CD4-positive, alpha-beta T cell (primary cell): Measurements from ENCODE around the gene COLQ. TPM values are rescaled to one million over a fixed set of nuclear protein-coding genes. Genes with fewer than 3 reads are reported as not detected.
A peak's percentile ranks its signal among the peaks of the same experiment; 100 is the strongest.

Experiments used
- ATAC-seq: fragments of 200-7000 bp; cut with Tn5 transposase; one replicate; pipeline ENCODE4 v1.10.0; 2022; ENCODE audit warnings: mild to moderate bottlenecking; ENCODE audit not compliant: poor library complexity
- CTCF ChIA-PET: fragments of 350-600 bp; sonication (Branson Sonifier 250); formaldehyde crosslinking; loops from one replicate; lab custom pipeline; 2021; ENCODE audit warnings: antibody characterized with exemption, inconsistent platforms; lab: Charles Lee
- POLR2A ChIA-PET: fragments of 350-600 bp; sonication (Branson Sonifier 250); formaldehyde crosslinking; loops from one replicate; lab custom pipeline; 2021; ENCODE audit warnings: antibody characterized with exemption, inconsistent platforms; lab: Charles Lee
- DNase-seq, 14 experiments: peaks; one replicate each; pipeline ENCODE4 v3.0.0-alpha.2; 2013 to 2020; ENCODE audit warnings: mixed read lengths in 2 of 14
- H3K27ac ChIP-seq, 2 donors: one replicate each; pipeline versions ENCODE4 v1.5.1 to v1.7.0; 2013; ENCODE audit warnings: low read length in 2 of 2, low read depth in 1 of 2, mild to moderate bottlenecking in 1 of 2
- H3K27me3 ChIP-seq, 2 experiments: 1 replicate in 1 of 2; 2 replicates in 1 of 2; pipeline versions ENCODE4 v1.6.1 to v1.7.0; 2013; ENCODE audit warnings: low read length in 2 of 2, control low read depth in 1 of 2, mild to moderate bottlenecking in 1 of 2, moderate library complexity in 1 of 2; ENCODE audit not compliant: insufficient read depth in 2 of 2, control insufficient read depth in 1 of 2
- H3K36me3 ChIP-seq: one replicate; pipeline ENCODE4 v1.6.1; 2013; ENCODE audit warnings: low read length, control low read depth; ENCODE audit not compliant: insufficient read depth
- H3K4me1 ChIP-seq: one replicate; pipeline ENCODE4 v1.6.1; 2013; ENCODE audit warnings: low read length, control low read depth; ENCODE audit not compliant: insufficient read depth
- H3K4me3 ChIP-seq: one replicate; pipeline ENCODE4 v1.5.1; 2013; ENCODE audit warnings: mild to moderate bottlenecking, low read length, moderate library complexity
- H3K9me3 ChIP-seq, 2 experiments: 1 replicate in 1 of 2; 2 replicates in 1 of 2; pipeline versions ENCODE4 v1.6.1 to v1.7.0; 2013; ENCODE audit warnings: low read length in 2 of 2, mild to moderate bottlenecking in 2 of 2, control low read depth in 1 of 2, moderate library complexity in 1 of 2; ENCODE audit not compliant: control insufficient read depth in 1 of 2, insufficient read depth in 1 of 2
- H3K27ac Mint-ChIP-seq: one replicate; pipeline ENCODE4 v1.8.0; 2020; ENCODE audit warnings: mixed read lengths
- H3K27me3 Mint-ChIP-seq: one replicate; pipeline ENCODE4 v1.8.0; 2021; ENCODE audit warnings: mixed read lengths
- H3K36me3 Mint-ChIP-seq: one replicate; pipeline ENCODE4 v1.8.0; 2021; ENCODE audit warnings: low read depth, mixed read lengths
- H3K4me1 Mint-ChIP-seq: one replicate; pipeline ENCODE4 v1.8.0; 2021; ENCODE audit warnings: low read depth, mixed read lengths
- H3K4me3 Mint-ChIP-seq: one replicate; pipeline ENCODE4 v1.8.0; 2020; ENCODE audit warnings: mild to moderate bottlenecking, mixed read lengths
- H3K9me3 Mint-ChIP-seq: one replicate; pipeline ENCODE4 v1.8.0; 2020; ENCODE audit warnings: mixed read lengths
- CTCF ChIP-seq: fragments of 200-600 bp; IDR thresholded peaks from one replicate; pipeline ENCODE4 v1.8.0; 2022; ENCODE audit warnings: antibody characterized with exemption, mild to moderate bottlenecking
- intact Hi-C, 2 experiments: fragments of 100-400 bp; cut with DNase I in 1 of 2; cut with micrococcal nuclease in 1 of 2; formaldehyde crosslinking; loops; one replicate each; pipeline versions ENCODE4 v1.15.1 to v1.9.0; 2023 to 2025; cut with DNase I, micrococcal nuclease
- total RNA-seq, 174 experiments: library from RNA in 2 of 174; stranded (reverse) in 2 of 174; gene quantifications; one replicate each; pipeline ENCODE4 v1.2.3 and lab custom pipeline; 2021 to 2026

Gene COLQ
- total RNA-seq, 2 experiments from 2014 or later = 3.5 to 3.7 TPM

- intact Hi-C loops = loop anchor here (5.0 to 10.0 kb wide), 5 partner anchors 129 to 1554 kb away; partner anchors contain the start of genes DPH3 (in 1 of the 2), NR2C2 (in 1 of the 2) and OXNAD1 (in 1 of the 2)
- Histone ChIP-seq H3K4me3 (peak overlapping the region; percentile 72), H3K4me1 (peaks cover 33% of the 10 kb centered on the region), H3K27ac (no peak overlapping the region), H3K36me3 (peaks cover 34% of the 10 kb centered on the region), H3K9me3 (no peaks in the 10 kb centered on the region), H3K27me3 (no peaks in the 10 kb centered on the region)
- H3K27me3 Mint-ChIP-seq = no peaks in the 10 kb centered on the region
- peaks cover 76% of the 10 kb centered on the region for H3K36me3 Mint-ChIP-seq
- no peak for TF ChIP-seq CTCF
- peaks cover 72% of the 10 kb centered on the region for H3K4me1 Mint-ChIP-seq
- no peaks in the 10 kb centered on the region for H3K9me3 Mint-ChIP-seq
- POLR2A ChIA-PET = no interaction called here
- peak; percentile 39 for ATAC-seq
- peak in 4 of 14 experiments; percentile 29 to 65 (median 44) for DNase-seq
- peak overlapping the region; percentile 81 for H3K27ac Mint-ChIP-seq
- CTCF ChIA-PET = interaction anchor here (2.5 kb wide), 1 partner anchor 161 kb away, joined by 7 read pairs; no protein-coding TSS in a partner anchor
- peak overlapping the region; percentile 93 for H3K4me3 Mint-ChIP-seq
Measured at GRCh38 chr3:15428539-15428938, 93.0 kb downstream of the COLQ start.

- H3K36me3 ChIP-seq = peaks cover 28% of the 10 kb centered on the region
- H3K4me1 Mint-ChIP-seq = peaks cover 70% of the 10 kb centered on the region
Measured at GRCh38 chr3:15427981-15428380, 93.5 kb downstream of the COLQ start.

GRCh38 chr3:15427182-15427880 lies 94.2 kb downstream of the COLQ start, which contains the start of the genes EAF1 and METTL6:
TSS of gene EAF1 (plus strand) at chr3:15427598. CDS start at chr3:15427780, 182 bp downstream.
TSS of gene METTL6 (minus strand) at chr3:15427544. CDS start at chr3:15426511, 1,033 bp downstream.
- peak; percentile 84 for ATAC-seq
- peak within 1 kb of the TSS; percentile 81 for H3K27ac Mint-ChIP-seq
- TF ChIP-seq CTCF = peak; percentile 19
- H3K9me3 Mint-ChIP-seq = no peaks in the 10 kb centered on the region
- peak within 1 kb of the TSS; percentile 93 for H3K4me3 Mint-ChIP-seq
- no peaks in the 10 kb centered on the region for H3K27me3 Mint-ChIP-seq
- H3K27ac ChIP-seq = peak within 1 kb of the TSS; percentile 58 to 80
- H3K36me3 Mint-ChIP-seq = peaks cover 82% of the 10 kb centered on the region
- peak; percentile 71 to 91 (median 80) for DNase-seq
- peaks cover 24% of the 10 kb centered on the region for H3K36me3 ChIP-seq
- H3K27me3 ChIP-seq = no peaks in the 10 kb centered on the region
- H3K4me3 ChIP-seq = peak within 1 kb of the TSS; percentile 72
- peaks cover 74% of the 10 kb centered on the region for H3K4me1 Mint-ChIP-seq
- intact Hi-C loops = loop anchor here (2.0 to 10.0 kb wide), 6 partner anchors 49 to 1553 kb away; partner anchors contain the start of genes DPH3 (in 1 of the 2), NR2C2 (in 1 of the 2) and OXNAD1 (in 1 of the 2)
- H3K4me1 ChIP-seq = peaks cover 33% of the 10 kb centered on the region
- ChIA-PET POLR2A (interaction anchor here (0.7 to 1.7 kb wide), 2 partner anchors 79 to 221 kb away, joined by 4 read pairs; partner anchors contain the start of gene CAPN7), CTCF (no interaction called here)
- H3K9me3 ChIP-seq = no peaks in the 10 kb centered on the region

More at GRCh38 chr3:15427981-15428380, 93.5 kb downstream of the COLQ start:
- H3K4me3 Mint-ChIP-seq = peak overlapping the region; percentile 93
- intact Hi-C loops = loop anchor here (2.0 to 10.0 kb wide), 6 partner anchors 49 to 1553 kb away; partner anchors contain the start of genes DPH3 (in 1 of the 2), NR2C2 (in 1 of the 2) and OXNAD1 (in 1 of the 2)
- H3K27me3 Mint-ChIP-seq = no peaks in the 10 kb centered on the region
- peak overlapping the region; percentile 72 for H3K4me3 ChIP-seq
- CTCF ChIA-PET = no interaction called here
- H3K9me3 Mint-ChIP-seq = no peaks in the 10 kb centered on the region
- H3K27me3 ChIP-seq = no peaks in the 10 kb centered on the region
- H3K36me3 Mint-ChIP-seq = peaks cover 76% of the 10 kb centered on the region
- H3K9me3 ChIP-seq = no peaks in the 10 kb centered on the region
- DNase-seq = no peak
- POLR2A ChIA-PET = interaction anchor here (0.7 to 1.7 kb wide), 2 partner anchors 79 to 222 kb away, joined by 4 read pairs; partner anchors contain the start of gene CAPN7
- ATAC-seq = no peak
- peak overlapping the region; percentile 58 to 80 for H3K27ac ChIP-seq
- peaks cover 33% of the 10 kb centered on the region for H3K4me1 ChIP-seq
- TF ChIP-seq CTCF = no peak
- peak overlapping the region; percentile 81 for H3K27ac Mint-ChIP-seq
